GM21423 (cell line): ENCODE data around the gene RCE1.

Source experiments
- ATAC-seq: cut with Tn5 transposase; IDR thresholded peaks from one replicate; pipeline ENCODE4 v1.9.1; 2021; ENCODE audit warnings: mild to moderate bottlenecking, moderate library complexity; ENCODE audit not compliant: unreplicated experiment

Gene RCE1

GRCh38 chr11:66844496-66845142 lies 1.4 kb downstream of the RCE1 start:
- ATAC-seq = no peak

GRCh38 chr11:66845143-66845875 lies 2.1 kb downstream of the RCE1 start:
- no peak for ATAC-seq

GRCh38 chr11:66845876-66846212 lies 2.6 kb downstream of the RCE1 start:
- no peak for ATAC-seq

- no peak for ATAC-seq
These were observed 3.4 kb downstream of the RCE1 start for GRCh38 chr11:66846671-66847091.

GRCh38 chr11:66847461-66848232 lies 4.4 kb downstream of the RCE1 start:
- ATAC-seq = no peak

- ATAC-seq = no peak
These were observed 5.6 kb downstream of the RCE1 start for GRCh38 chr11:66848671-66849500.

DNA sequence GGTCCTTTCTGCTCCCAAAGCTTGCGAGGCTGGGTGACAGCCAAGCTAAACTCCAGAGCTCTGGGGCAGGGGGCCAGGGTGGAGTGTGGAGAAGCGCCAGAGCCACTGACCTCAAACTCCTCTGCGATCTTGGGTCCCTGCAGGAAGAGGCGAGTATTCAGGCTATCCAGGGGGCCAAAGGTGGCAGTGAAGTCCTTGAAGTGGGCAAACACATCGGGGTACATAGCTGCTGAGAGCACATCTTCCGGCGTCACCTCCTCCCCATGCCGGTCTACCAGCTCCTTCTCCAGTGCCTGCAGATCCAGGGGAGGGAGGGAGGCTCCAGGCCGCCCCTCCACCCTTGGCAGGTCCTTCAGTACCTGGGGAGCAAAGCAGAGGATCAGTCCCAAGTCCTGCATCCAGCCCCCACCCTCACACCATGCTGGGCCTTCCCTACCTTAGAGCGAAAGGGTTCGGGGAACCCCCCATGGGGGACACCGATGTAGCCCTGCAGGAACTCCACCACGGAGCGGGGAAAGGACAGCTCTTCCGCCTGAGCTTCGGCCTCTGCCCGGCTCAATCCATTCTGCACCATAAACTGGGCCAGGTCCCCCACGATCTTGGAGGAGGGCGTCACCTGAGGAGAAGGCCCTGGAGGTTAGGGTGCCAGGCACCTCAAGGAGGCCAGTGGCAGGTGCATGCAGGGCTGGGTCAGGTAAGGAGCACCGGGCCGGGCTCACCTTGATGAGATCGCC lies 6.4 kb downstream of the RCE1 start:
- ATAC-seq = no peak

DNA sequence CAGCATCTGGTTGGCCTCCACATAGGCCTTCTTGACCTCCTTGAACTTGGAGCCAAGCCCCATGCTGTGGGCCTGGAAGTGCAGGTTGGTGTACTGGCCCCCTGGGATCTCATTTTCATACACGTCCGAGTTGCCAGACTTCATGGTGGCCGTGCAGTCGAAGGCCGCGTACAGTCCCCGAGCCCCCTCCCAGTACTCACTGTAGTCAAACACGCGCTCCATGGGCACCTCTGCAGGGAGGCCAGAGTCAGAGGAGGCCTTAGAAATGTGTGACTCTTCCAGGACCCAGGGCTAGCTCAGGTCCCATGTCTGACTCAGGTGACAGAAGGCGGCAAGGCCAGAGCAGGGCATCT lies 7.0 kb downstream of the RCE1 start:
- no peak for ATAC-seq

DNA sequence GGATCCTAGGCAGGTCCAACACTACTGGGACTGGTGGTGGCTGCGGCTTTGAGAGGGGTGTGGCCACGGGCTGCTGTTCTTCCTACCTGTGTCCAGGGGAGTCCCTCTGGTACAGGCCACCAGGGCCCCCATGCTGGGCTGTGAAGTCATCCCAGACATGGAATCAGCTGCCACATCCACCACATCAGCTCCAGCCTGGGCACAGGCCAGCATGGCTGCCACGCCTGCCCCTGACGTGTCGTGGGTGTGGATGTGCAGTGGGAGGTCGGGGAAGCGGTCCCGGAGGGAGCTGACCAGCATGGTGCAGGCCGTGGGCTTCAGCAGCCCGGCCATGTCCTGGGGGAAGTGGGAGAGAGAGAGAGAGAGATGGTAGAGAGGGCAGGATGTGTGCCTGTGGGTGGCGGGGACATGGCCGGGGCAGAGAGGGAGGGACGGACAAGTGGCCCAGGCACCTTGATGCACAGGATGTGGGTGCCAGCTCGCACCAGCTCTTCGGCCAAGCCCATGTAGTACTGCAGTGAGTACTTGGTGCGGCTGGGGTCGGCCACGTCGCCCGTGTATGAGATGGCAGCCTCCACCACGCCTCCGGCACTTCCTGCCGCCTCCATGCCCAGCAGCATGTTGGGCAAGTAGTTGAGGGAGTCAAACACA lies 7.5 kb downstream of the RCE1 start:
- ATAC-seq = no peak

- ATAC-seq = no peak
These were observed 8.0 kb downstream of the RCE1 start for GRCh38 chr11:66851239-66851596.

DNA sequence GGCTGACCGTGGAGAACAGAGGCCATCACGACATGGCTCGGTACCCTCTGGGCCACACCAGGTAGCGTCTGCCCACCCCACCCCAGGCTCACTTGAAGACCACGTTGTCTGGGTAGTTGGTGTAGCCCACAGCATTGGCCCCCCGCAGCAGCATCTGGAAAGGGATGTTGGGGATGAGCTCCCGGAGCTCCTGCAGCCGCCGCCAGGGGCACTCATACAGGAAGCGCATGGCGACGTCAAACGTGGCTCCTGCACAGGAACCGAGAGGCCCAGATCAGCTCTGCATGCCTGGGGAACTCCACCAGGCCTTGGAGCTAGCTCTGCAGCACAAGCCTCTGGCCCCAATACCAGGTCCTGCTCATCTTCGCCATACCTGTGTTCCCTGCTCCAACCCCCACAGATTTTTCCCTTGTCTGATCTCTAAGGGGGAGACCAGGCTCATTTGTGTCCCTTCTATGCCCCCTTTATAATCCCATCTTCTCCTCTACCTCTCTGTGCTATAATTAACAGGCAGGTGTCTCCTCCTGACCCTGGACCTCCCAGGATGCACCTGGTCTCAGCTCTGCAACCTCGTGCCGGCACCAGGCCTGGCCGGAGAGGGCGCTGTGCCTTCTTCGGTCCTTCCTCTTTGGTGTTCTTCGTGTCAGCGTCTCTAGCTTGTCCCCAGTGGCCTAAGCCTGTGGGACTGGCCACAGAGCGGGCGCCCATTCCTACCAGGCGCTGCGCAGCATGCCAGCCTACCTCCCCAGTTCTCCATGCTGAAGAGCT lies 8.6 kb downstream of the RCE1 start:
- ATAC-seq = no peak

DNA sequence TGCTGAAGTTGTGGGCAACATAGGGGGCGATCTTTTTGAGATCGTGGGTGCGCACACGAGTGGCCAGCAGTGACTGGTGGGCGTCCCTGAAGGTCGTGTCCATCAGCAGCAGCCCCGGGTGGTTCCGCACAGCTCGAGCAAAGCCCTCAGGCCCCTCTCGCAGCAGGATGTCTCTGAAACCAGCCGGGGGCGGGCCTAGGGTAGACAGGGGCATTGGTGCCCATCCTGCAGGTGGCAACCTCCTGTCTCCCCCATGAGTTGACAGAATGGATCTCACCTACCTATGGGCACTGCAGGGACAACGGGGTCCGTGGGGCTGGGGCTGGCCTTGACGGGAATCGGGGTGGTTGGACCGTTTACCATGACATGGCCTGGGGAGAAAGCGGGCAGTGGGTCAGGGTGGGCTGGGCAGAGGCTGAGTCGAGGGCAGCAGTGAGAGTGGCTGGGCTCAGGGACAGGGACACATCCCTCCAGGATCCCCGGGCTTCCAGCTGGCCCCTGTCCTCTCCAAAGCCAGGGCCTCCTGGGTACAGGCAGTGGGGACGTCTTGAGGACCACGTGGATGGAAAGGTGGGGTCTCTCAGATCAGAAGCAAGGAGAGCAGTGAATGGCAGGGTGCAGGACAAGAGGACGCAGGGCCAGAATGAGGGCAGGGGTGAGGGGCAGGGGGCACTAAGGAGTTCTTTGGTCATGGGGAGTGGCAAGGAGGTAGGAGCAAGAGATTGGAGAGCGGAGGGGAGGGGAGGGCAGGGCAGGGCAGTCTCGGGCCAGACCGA lies 9.4 kb downstream of the RCE1 start:
- ATAC-seq = no peak

- no peak for ATAC-seq
These were observed 10.3 kb downstream of the RCE1 start for GRCh38 chr11:66853242-66854229.

DNA sequence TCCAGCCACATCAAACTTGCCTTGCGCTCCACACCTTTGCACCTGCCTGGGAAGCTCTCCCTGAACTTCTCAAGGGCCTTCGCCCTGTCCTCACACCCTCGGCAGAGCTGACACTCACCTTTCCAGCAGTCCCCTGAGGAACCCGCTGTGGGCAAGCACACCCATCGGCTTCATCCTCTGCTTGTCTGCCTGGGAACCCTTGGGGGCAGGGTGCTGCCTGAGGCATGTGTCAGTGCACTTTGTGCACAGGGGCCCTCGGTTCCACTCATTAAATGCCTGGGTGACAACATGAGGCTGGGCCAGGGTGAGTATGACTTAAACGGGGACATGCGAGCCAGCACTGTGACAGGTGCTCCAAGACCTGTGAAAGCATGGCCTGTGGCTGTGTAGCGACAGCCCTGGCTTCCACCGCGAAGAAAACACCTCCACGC lies 11.0 kb downstream of the RCE1 start:
- ATAC-seq = no peak

GRCh38 chr11:66854729-66855211 lies 11.5 kb downstream of the RCE1 start:
- no peak for ATAC-seq

GRCh38 chr11:66855574-66856495 lies 12.6 kb downstream of the RCE1 start:
- ATAC-seq = peak; percentile 65
